NCI-H2227 treated with DMSO at 0.1 percent for 48 hours (cell line): ENCODE measurements around the gene PLEKHA6.

ENCODE experiments used
- DNase-seq: peaks from one replicate; lab custom pipeline; 2025; lab: John Stamatoyannopoulos, UW

PLEKHA6 gene

GRCh38 chr1:204213668-204214662, 145.8 kb downstream of the PLEKHA6 start, which contains the start of gene GOLT1A:
GOLT1A (minus strand) TSS chr1:204213988; CDS start chr1:204213906, 82 bp downstream.
- peak; percentile 11 for DNase-seq

- no peak for DNase-seq
These were observed 147.0 kb downstream of the PLEKHA6 start for GRCh38 chr1:204212715-204213114.

- DNase-seq: no peak
These were observed 148.7 kb downstream of the PLEKHA6 start for GRCh38 chr1:204211046-204211445.

GRCh38 chr1:204207136-204207616, 152.6 kb downstream of the PLEKHA6 start:
- peak; percentile 18 for DNase-seq

- DNase-seq: no peak
These were observed 153.6 kb downstream of the PLEKHA6 start for GRCh38 chr1:204206121-204206520.

GRCh38 chr1:204205486-204205885, 154.2 kb downstream of the PLEKHA6 start:
- no peak for DNase-seq

GRCh38 chr1:204204944-204205343, 154.8 kb downstream of the PLEKHA6 start:
- no peak for DNase-seq

GRCh38 chr1:204203206-204203767, 156.4 kb downstream of the PLEKHA6 start:
- DNase-seq: no peak

GRCh38 chr1:204202481-204202880, 157.2 kb downstream of the PLEKHA6 start:
- no peak for DNase-seq

- DNase-seq: no peak
These were observed 158.2 kb downstream of the PLEKHA6 start for GRCh38 chr1:204201348-204202040.

- DNase-seq: no peak
These were observed 160.2 kb downstream of the PLEKHA6 start for GRCh38 chr1:204199579-204199978.

- no peak for DNase-seq
These were observed 161.1 kb downstream of the PLEKHA6 start for GRCh38 chr1:204198348-204199340.

- DNase-seq: no peak
These were observed 162.7 kb downstream of the PLEKHA6 start for GRCh38 chr1:204197068-204197467.

GRCh38 chr1:204196068-204196795, 163.5 kb downstream of the PLEKHA6 start, which contains the start of gene KISS1:
KISS1 (minus strand) TSS chr1:204196491; CDS start chr1:204192876, 3,615 bp downstream.
- no peak for DNase-seq

- DNase-seq: no peak
These were observed 165.0 kb downstream of the PLEKHA6 start for GRCh38 chr1:204194771-204195170.

- DNase-seq: no peak
These were observed 165.6 kb downstream of the PLEKHA6 start for GRCh38 chr1:204194080-204194479.

GRCh38 chr1:204192589-204193352, 167.0 kb downstream of the PLEKHA6 start:
- DNase-seq: no peak

GRCh38 chr1:204192046-204192445, 167.7 kb downstream of the PLEKHA6 start:
- DNase-seq: no peak

- no peak for DNase-seq
These were observed 168.3 kb downstream of the PLEKHA6 start for GRCh38 chr1:204191456-204191855.
